Measurements from ENCODE around the gene SLC30A3.
"Not testable (repeated sequence)": the region's sequence is repeated elsewhere in the genome, so short reads cannot be mapped to it uniquely, and the experiment has no call there.

SLC30A3 gene

DNA sequence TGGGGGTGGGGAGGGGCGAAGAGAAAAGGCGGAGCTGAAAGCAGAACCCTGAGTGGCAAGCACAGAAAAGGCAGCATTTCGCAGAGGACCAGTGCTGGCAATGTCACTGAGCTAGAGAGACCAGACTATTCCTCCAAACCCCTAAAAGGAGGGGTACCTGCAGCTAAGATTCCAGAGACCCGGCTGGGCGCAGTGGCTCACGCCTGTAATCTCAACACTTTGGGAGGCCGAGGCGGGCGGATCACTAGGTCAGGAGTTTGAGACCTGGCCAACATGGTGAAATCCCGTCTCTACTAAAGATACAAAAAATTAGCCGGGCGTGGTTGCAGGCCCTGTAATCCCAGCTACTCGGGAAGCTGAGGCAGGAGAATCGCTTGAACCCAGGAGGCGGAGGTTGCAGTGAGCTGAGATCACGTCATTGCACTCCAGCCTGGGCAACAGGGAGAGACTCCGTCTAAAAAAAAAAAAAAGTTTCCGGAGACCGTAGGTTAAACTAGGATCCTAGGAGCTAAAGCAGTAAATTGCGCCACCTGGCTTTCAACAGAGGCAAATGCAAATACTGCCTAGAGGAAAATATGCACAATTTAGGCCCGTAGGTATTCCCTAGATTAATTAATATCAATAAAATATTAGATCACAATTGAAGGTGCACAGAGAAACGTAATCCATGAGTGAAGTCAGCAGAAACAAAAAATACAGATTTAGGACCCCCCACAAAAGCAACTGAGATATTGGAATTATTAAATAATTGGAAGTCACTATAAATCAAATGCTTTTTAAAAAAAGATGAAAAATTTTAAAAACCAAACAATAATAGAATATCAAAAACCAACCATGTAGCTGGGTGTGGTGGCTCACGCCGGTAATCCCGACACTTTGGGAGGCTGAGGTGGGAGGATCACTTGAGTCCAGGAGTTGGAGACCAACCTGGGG lies 40.5 kb upstream of the SLC30A3 start:
- H3K9me3 Mint-ChIP-seq, result peaks cover 6% of the 10 kb centered on the region
- H3K4me1 Mint-ChIP-seq, result no peaks in the 10 kb centered on the region
- H3K4me3 Mint-ChIP-seq, result no peak overlapping the region
- TF ChIP-seq, protein P1, sequence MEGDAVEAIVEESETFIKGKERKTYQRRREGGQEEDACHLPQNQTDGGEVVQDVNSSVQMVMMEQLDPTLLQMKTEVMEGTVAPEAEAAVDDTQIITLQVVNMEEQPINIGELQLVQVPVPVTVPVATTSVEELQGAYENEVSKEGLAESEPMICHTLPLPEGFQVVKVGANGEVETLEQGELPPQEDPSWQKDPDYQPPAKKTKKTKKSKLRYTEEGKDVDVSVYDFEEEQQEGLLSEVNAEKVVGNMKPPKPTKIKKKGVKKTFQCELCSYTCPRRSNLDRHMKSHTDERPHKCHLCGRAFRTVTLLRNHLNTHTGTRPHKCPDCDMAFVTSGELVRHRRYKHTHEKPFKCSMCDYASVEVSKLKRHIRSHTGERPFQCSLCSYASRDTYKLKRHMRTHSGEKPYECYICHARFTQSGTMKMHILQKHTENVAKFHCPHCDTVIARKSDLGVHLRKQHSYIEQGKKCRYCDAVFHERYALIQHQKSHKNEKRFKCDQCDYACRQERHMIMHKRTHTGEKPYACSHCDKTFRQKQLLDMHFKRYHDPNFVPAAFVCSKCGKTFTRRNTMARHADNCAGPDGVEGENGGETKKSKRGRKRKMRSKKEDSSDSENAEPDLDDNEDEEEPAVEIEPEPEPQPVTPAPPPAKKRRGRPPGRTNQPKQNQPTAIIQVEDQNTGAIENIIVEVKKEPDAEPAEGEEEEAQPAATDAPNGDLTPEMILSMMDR (IDR thresholded peaks at IDR 0.05; ENCODE audit: unreplicated experiment in 3 of 3), result peak; percentile 84 to 92 (median 84)
- H3K27me3 Mint-ChIP-seq (ENCODE audit: low read depth), result peaks cover 48% of the 10 kb centered on the region
- peaks cover under 1% of the 10 kb centered on the region for H3K36me3 Mint-ChIP-seq (ENCODE audit: low read depth)
- H3K27ac Mint-ChIP-seq, result no peak overlapping the region

DNA sequence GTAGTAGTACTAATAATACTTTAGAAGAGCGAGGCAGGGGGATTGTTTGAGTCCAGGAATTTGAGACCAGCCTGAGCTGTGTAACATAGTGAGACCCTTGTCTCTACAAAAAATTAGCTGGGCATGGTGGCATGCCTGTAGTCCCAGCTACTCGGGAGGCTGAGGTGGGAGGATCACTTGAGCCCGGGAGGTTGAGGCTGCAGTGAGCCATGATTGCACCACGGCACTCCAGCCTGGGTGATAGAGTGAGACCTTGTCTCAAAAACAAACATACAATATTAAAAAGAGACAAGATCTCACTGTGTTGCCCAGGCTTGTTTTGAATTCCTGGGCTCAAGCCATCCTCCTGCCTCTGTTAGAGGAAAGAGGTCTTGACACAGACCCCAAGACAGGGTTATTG lies 37.8 kb upstream of the SLC30A3 start:
- not testable (repeated sequence) for H3K4me3 Mint-ChIP-seq; H3K9me3 Mint-ChIP-seq; H3K27ac Mint-ChIP-seq; H3K4me1 Mint-ChIP-seq; H3K36me3 Mint-ChIP-seq (ENCODE audit: low read depth)
- H3K27me3 Mint-ChIP-seq (ENCODE audit: low read depth), result peaks cover 25% of the 10 kb centered on the region

DNA sequence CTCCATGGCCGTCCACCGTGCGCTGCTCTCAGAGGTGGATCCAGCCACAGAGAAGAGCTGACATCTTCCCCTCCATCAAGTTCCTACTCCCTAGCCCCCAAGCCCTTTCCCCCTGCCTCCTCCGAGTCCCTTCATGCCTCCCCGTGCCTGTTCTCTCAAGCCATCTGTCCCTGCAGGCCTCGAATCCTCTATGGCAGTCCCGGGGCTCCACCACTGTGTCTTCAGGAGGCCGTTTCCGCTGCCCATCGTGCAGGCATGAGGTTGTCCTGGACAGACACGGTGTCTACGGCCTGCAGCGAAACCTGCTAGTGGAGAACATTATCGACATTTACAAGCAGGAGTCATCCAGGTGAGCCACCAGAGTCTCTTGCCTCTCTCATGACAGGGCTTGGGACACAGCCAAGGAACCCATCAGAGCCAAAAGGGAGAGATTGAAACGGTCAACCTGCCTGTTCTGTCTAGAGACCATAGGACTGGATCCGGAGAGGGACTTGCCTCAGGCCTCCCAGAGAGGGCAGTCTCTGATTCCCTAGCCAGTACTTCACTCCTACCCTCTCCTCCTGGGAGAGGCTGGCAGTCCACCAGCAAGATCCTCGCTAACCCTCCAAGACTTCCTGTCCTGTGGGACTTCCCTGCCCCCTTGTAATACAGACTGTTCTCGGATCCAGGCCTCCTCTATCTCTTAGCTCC lies 35.7 kb upstream of the SLC30A3 start:
- H3K4me3 Mint-ChIP-seq, result no peak overlapping the region
- H3K4me1 Mint-ChIP-seq, result peaks cover under 1% of the 10 kb centered on the region
- no peak overlapping the region for H3K27ac Mint-ChIP-seq
- H3K36me3 Mint-ChIP-seq (ENCODE audit: low read depth), result no peaks in the 10 kb centered on the region
- H3K9me3 Mint-ChIP-seq, result no peaks in the 10 kb centered on the region
- peaks cover 7% of the 10 kb centered on the region for H3K27me3 Mint-ChIP-seq (ENCODE audit: low read depth)
- TF ChIP-seq, protein P1 (IDR thresholded peaks at IDR 0.05; ENCODE audit: unreplicated experiment in 3 of 3), result no peak

- Mint-ChIP-seq H3K4me1 (peaks cover 11% of the 10 kb centered on the region), H3K36me3 (ENCODE audit: low read depth) (no peaks in the 10 kb centered on the region), H3K4me3 (no peak overlapping the region), H3K27me3 (ENCODE audit: low read depth) (peaks cover 18% of the 10 kb centered on the region), H3K9me3 (no peaks in the 10 kb centered on the region), H3K27ac (no peak overlapping the region)
- TF ChIP-seq, protein P1 (IDR thresholded peaks at IDR 0.05; ENCODE audit: unreplicated experiment in 3 of 3), result no peak
Observed at GRCh38 chr2:27297195-27297594, 34.3 kb upstream of the SLC30A3 start.

DNA sequence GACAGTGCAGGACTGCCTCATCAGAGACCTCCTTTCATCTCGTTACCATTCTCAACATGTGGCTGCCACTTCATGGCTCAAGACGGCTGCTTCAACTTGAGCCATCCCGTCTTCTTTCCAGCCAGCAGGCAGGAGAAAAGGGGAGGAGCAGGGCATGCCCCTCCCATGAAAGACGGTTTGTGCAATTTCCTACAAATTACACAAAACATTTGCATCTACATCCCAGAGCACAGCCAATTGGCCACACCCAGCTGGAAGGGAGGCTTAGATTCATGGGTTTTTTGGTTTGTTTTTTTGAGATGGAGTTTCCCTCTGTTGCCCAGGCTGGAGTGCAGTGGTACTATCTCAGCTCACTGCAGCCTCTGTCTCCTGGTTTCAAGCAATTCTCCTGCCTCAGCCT lies 33.6 kb upstream of the SLC30A3 start:
- H3K4me1 Mint-ChIP-seq, result peaks cover 11% of the 10 kb centered on the region
- H3K27me3 Mint-ChIP-seq (ENCODE audit: low read depth), result peaks cover 25% of the 10 kb centered on the region
- H3K4me3 Mint-ChIP-seq, result no peak overlapping the region
- TF ChIP-seq, protein P1 (IDR thresholded peaks at IDR 0.05; ENCODE audit: unreplicated experiment in 3 of 3), result no peak
- no peak overlapping the region for H3K27ac Mint-ChIP-seq
- H3K9me3 Mint-ChIP-seq, result no peaks in the 10 kb centered on the region
- H3K36me3 Mint-ChIP-seq (ENCODE audit: low read depth), result no peaks in the 10 kb centered on the region

DNA sequence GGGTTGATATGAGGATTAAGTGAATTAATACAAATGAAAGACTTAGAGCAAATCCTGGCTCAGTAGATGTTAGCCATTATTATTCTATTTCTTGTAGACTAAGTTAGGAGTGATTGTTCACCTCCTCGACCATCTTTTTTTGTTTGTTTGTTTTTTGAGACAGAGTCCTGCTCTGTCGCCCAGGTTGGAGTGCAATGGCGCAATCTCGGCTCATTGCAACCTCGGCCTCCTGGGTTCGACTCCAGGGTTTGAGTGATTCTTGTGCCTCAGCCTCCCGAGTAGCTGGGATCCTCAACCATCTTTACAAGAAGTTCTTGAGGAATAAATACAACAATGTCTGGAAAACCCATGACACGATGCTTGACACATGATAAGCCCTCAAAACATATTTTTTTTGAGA lies 32.1 kb upstream of the SLC30A3 start:
- Mint-ChIP-seq H3K27ac (no peak overlapping the region), H3K4me3 (no peak overlapping the region), H3K4me1 (peaks cover 11% of the 10 kb centered on the region), H3K9me3 (no peaks in the 10 kb centered on the region), H3K36me3 (ENCODE audit: low read depth) (no peaks in the 10 kb centered on the region), H3K27me3 (ENCODE audit: low read depth) (peaks cover 26% of the 10 kb centered on the region)
- TF ChIP-seq, protein P1 (IDR thresholded peaks at IDR 0.05; ENCODE audit: unreplicated experiment in 3 of 3), result no peak
